ENCODE data around the gene PRF1.
"Not testable (repeated sequence)": the region's sequence is repeated elsewhere in the genome, so short reads cannot be mapped to it uniquely, and the experiment has no call there.

The PRF1 gene

DNA sequence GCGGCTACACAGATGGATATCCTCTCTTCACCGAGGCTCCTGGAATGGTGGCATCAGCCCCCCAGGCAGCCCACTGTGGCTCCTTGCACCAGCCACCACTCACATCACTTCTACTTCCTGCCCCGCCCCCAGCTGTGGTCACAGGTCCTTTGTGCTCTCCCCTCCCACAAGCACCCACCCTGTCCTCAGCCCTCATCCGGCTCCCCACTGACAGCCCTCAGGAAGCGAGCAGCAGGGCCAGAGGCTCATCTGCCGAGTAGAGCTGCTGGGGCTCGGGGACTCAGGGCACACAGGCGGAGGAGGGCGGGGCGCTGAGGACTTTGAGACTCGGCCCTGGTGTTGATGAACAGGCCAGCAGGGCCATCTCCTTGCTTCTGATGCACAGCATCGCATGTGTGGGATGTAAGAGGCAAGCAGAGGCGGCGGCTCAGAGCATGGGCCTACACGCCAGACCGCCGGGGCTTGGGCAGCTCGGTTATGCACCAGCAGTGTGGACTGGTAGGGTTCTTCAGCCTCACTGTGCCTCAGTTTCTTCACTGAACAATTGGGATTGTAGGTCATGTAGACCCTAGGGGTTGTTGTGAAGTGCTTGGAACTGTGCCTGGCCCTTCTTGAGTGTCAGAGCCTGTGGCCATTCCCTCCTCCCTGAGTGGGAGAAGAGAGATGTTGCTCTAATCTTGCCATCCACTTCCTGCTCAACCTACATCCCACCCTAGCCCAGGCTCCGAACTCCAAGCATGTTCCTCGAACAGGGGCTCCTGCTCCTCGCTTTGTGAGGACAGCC lies at the start of gene PRF1:
PRF1 (minus strand) TSS at position 77 of the 784 bp plus-strand sequence. CDS start 1,839 bp downstream, outside the sequence.
- H3K4me3 ChIP-seq (ENCODE audit: low read depth, low read length) = no peak within 1 kb of the TSS
- no peak for DNase-seq (ENCODE audit: low read depth)

GRCh38 chr10:70651661-70652060 lies 49.1 kb upstream of the PRF1 start:
- H3K4me3 ChIP-seq (ENCODE audit: low read depth, low read length) = no peak overlapping the region
- DNase-seq (ENCODE audit: low read depth) = no peak

DNA sequence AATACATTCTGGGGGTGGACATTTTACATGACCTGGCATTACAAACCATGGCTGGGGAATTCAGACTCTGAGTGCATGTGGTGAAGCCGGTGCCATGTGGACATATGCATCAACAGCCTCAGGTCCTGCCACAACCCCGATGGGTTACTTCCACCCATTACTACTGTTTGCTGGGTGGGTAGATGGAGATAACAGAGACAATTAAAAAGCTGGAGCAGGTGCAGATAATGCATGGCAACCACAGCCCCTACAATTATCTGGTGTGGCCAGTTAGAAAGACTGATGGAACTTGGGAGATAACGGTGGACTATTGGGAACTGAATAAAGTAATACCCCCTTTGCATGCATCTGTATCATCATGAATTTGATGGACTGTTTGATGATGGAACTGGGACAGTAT lies 48.2 kb upstream of the PRF1 start:
- no peak overlapping the region for H3K4me3 ChIP-seq (ENCODE audit: low read depth, low read length)
- no peak for DNase-seq (ENCODE audit: low read depth)

GRCh38 chr10:70650104-70650503 lies 47.6 kb upstream of the PRF1 start:
- no peak for DNase-seq (ENCODE audit: low read depth)
- no peak overlapping the region for H3K4me3 ChIP-seq (ENCODE audit: low read depth, low read length)

DNA sequence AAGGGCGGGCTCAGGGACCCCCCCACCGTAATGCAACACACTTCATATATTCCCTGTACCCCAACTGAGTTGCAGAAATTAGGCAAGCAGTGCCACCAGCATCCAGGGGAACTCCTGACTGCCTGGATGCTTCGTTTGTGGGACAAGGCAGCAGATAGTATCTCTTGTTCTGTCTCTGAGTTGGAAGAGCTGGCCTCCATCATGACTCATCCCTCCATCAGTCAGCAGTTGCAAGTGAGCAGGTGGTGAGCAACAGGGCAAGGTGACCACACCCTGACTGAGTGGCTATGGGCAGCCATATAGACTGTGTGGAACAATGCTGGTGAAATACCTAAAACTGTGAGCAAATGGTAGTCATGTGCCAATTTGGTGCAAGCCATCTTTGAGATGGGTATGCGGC lies 47.0 kb upstream of the PRF1 start:
- no peak for DNase-seq (ENCODE audit: low read depth)
- no peak overlapping the region for H3K4me3 ChIP-seq (ENCODE audit: low read depth, low read length)

DNA sequence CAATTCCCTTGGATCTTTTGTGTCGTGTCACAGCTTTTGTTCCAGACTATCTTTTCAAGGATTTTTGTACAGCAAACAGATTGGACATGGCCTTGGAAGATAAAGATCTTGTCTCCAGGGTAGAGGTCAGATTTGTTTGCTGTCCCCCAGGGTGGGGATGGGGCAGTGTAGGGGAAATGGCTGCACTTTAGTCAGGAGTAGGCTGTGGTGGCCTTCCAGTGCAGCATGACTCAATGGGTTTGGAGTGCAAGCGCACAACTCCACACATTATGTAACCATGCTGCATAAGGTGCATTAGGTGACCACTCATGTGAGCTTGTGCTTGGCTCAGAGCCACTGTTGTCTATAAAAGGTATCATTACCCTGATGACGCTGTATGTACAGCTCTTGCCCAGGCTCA lies 45.9 kb upstream of the PRF1 start:
- no peak overlapping the region for H3K4me3 ChIP-seq (ENCODE audit: low read depth, low read length)
- DNase-seq (ENCODE audit: low read depth) = no peak

DNA sequence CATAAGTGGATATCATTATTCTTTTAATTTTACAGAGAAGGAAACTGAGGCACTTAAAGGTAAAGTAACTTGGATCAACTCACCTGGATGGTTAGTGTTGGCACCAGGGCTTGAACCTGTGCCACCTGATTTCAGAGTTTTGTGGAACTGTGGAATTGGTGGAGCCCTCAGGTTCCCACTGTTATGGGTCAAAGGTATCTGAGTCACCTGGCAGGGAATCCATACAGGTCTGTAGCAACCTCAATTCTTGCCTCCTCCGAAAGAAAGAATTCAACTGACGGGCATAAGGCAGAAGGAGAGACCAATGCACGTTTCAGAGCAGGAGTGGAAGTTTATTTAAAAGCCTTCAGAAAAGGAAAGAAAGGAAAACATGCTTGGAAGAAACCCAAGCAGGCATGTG lies 44.5 kb upstream of the PRF1 start:
- no peak for DNase-seq (ENCODE audit: low read depth)
- H3K4me3 ChIP-seq (ENCODE audit: low read depth, low read length) = no peak overlapping the region

DNA sequence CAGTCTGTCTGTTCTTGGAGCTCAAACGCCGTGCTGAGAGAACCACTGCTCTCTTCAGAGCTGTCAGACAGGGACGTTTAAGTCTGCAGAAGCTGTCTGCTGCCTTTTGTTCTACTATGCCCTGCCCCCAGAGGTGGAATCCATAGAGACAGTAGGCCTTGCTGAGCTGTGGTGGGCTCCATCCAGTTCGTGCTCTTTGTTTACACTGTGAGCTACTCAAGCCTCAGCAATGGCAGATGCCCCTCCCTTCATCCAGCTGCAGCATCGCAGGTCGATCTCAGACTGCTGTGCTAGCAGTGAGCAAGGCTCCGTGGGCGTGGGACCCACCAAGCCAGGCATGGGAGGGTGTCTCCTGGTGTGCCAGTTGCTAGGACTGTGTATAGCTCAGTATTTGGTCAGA lies 42.4 kb upstream of the PRF1 start:
- H3K4me3 ChIP-seq (ENCODE audit: low read depth, low read length); DNase-seq (ENCODE audit: low read depth): not testable (repeated sequence)

DNA sequence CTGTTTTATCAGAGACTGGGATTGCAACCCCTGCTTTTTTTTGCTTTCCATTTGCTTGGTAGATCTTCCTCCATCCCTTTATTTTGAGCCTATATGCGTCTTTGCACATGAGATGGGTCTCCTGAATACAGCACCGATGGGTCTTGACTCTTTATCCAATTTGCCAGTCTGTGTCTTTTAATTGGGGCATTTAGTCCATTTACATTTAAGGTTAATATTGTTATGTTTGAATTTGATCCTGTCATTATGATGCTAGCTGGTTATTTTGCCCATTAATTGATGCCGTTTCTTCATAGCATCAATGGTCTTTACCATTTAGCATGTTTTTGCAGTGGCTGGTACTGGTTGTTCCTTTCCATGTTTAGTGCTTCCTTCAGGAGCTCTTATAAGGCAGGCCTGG lies 40.7 kb upstream of the PRF1 start:
- DNase-seq (ENCODE audit: low read depth); H3K4me3 ChIP-seq (ENCODE audit: low read depth, low read length): not testable (repeated sequence)

GRCh38 chr10:70639640-70640383 lies 37.3 kb upstream of the PRF1 start:
- not testable (repeated sequence) for DNase-seq (ENCODE audit: low read depth); H3K4me3 ChIP-seq (ENCODE audit: low read depth, low read length)

GRCh38 chr10:70634515-70634914 lies 32.0 kb upstream of the PRF1 start:
- not testable (repeated sequence) for DNase-seq (ENCODE audit: low read depth); H3K4me3 ChIP-seq (ENCODE audit: low read depth, low read length)

DNA sequence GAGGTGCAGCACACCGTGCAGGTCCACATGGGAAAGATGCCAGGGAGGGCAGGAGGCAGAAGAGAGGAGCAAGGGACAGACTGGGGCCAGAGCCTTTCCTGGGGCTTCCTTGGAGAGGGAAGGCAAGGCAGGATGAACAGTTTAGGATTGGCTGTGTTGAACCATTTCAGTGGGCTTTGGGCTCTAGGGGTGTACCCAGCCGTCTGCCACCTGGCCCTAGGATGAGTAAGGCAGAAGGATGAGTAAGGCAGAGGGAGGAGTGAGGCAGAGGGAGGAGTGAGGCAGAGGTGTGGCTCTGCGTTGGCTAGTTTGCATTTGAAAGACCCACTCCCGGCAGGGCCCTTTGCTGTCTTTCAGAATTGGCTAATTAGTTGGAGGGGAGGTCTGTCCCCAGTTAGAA lies 31.5 kb upstream of the PRF1 start:
- H3K4me3 ChIP-seq (ENCODE audit: low read depth, low read length) = no peak overlapping the region
- DNase-seq (ENCODE audit: low read depth) = no peak

DNA sequence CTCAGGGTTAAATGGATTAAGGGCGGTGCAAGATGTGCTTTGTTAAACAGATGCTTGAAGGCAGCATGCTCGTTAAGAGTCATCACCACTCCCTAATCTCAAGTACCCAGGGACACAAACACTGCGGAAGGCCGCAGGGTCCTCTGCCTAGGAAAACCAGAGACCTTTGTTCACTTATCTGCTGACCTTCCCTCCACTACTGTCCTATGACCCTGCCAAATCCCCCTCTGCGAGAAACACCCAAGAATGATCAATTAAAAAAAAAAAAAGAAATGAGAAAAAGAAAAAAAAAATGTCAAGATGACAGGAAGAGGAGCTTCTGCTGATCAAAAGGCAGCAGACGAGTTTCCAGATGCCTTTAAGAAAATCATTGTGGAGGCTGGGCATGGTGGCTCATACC lies 29.2 kb upstream of the PRF1 start:
- H3K4me3 ChIP-seq (ENCODE audit: low read depth, low read length); DNase-seq (ENCODE audit: low read depth): not testable (repeated sequence)

GRCh38 chr10:70629338-70629737 lies 26.8 kb upstream of the PRF1 start:
- DNase-seq (ENCODE audit: low read depth) = no peak
- H3K4me3 ChIP-seq (ENCODE audit: low read depth, low read length) = no peak overlapping the region

DNA sequence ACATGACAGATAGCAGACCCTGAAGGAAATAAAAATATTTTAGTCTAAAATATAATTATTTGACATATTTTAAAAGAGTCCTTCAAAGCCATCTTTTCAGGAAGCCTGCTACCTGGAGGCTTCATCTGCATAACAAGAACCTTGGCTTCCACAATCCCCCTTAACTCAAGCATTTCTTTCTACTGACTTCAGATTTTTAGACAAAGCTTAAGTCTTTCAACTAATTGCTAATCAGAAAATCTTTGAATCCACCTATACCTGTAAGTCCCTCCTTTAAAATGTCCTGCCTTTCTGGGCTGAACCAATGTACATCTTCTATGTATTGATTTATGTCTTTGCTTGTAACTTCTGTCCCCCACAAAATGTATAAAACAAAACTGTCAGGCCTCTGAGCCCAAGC lies 23.5 kb upstream of the PRF1 start:
- no peak for DNase-seq (ENCODE audit: low read depth)
- no peak overlapping the region for H3K4me3 ChIP-seq (ENCODE audit: low read depth, low read length)

DNA sequence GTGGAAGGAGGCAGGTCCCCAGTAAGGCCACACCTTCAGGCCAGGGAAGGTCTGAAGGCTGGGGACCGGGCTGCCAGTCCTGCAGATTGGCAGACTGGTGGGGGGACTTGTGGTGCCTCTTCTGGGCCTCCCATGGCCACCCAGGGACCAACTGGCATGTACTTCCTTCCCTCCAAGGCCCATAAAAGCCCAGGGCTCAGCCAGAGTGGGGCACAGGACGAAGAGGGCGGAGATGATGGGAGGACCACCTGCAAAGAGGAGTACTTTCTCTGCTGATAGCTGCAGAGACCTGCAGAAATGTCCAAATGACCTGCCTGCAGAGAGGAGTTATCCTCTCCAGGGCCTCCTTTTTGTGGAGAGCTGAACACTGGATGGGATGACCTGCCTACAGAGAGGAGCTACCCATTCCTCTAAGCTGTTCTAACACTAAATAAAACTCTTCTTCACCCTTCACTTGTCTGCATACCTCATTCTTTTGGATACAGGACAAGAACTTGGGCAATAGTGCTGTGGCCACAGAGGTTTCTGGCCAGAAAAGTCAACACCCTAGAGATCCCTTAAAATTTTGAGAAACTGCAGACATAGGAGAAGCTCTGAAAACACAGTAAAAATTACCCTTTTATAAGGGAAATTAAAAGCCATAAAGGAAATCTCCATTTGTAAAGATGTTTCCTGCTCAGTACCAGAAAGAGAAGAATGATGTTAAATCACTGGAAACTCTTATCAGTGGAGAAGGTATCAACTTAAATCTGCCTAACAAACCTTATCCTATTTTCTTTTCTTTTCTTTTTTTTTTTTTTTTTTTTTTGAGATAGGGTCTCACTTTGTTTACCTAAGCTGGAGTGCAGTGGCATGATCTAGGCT lies 20.7 kb upstream of the PRF1 start:
- no peak overlapping the region for H3K4me3 ChIP-seq (ENCODE audit: low read depth, low read length)
- no peak for DNase-seq (ENCODE audit: low read depth)

DNA sequence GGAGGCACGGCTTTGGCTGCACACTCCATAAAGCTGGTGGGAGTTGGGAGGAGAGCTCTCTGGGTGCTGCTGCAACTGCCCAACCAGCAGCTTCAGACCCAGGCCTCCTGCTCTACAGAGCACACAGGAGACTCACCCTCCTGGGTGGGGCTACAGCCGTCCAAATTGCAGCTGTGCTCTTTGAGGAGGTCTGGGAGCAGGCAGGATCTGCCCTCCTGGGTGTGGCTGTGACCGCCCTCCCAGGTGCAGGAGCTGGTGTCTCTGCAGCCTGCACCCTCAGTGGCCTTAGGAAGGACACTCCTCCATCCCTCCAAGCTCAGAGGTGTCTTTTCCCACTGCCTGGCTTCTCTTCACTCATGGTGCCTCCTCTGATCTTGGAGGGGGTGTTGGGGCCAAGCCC lies 20.0 kb upstream of the PRF1 start:
- no peak for DNase-seq (ENCODE audit: low read depth)
- no peak overlapping the region for H3K4me3 ChIP-seq (ENCODE audit: low read depth, low read length)

- DNase-seq (ENCODE audit: low read depth) = no peak
- no peak overlapping the region for H3K4me3 ChIP-seq (ENCODE audit: low read depth, low read length)
These were observed 19.1 kb upstream of the PRF1 start for GRCh38 chr10:70621503-70622078.

GRCh38 chr10:70620020-70620289 lies 17.4 kb upstream of the PRF1 start:
- no peak for DNase-seq (ENCODE audit: low read depth)
- H3K4me3 ChIP-seq (ENCODE audit: low read depth, low read length) = no peak overlapping the region

All from skeletal muscle cell (primary cell).